NCI-H187 treated with DMSO at 0.1 percent for 48 hours (cell line): ENCODE results near the gene LRP6.
A peak's percentile ranks its signal among the peaks of the same experiment; 100 is the strongest.
"Not testable (repeated sequence)": the region's sequence is repeated elsewhere in the genome, so short reads cannot be mapped to it uniquely, and the experiment has no call there.

Source experiments
- DNase-seq: peaks from one replicate; lab custom pipeline; 2025; lab: John Stamatoyannopoulos, UW

LRP6 gene

DNA sequence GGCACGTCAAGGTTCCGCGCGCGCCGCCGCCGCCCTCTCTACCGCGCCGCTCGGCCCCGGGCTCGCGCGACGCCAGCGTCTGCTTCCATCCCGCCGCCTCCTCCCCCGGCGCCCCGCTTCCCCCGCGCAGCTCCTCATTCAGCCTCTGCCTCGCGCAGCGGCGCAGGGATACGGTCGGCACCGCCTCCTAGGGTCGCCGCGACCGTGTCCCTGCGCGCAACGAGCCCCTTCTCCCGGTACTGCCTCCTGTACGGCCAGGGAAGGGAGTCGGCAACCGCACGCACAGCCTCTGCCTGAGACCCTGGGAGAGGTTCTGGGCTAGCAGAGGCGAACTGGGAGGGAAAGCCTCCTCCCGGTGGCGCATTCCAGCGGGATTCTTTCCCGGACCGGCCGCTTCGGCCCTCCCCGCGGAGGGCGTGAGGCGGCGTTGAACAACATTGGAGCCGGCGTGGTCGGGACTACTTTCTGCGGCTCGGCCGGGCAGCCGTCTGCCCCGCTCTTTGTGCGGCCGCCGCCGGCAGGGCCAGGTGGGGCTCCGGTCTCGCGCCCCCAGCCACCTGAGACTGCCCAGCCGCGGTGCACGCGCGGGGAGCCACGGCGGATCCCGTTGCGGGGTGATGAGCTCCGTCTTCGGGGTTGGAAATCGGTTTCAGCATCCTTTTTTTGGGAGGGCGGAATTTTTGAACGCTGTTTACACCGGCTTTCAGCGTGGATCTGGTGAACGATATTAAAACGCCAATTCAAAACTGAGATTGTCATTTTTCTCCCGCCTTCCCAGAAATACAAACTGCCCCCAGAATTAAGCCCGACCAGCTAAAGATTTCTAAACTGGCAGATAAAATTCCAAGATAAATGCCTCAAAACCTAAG, at the start of gene LRP6:
Gene LRP6 (minus strand): TSS at position 172 of the 869 bp plus-strand sequence. CDS start 309 bp downstream, outside the sequence.
- peak; percentile 18 for DNase-seq

DNA sequence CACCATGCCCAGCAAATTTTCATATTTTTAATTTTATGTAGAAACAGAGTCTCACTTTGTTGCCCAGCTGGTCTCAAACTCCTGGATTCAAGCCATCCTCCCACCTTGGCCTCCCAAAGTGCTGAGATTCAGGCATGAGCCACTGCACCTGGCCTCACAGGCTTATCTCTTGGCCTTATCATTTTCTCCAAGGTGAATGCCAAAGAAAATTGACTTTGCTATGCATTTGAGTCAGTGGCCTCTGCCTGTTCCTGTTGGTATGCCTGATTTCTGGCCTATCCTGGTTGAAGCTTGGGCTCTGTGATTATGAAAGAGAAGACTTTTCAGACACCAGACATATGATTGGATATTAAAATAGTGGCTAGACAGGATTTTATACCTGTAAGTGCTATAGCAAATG, 49.0 kb upstream of the LRP6 start:
- no peak for DNase-seq

DNA sequence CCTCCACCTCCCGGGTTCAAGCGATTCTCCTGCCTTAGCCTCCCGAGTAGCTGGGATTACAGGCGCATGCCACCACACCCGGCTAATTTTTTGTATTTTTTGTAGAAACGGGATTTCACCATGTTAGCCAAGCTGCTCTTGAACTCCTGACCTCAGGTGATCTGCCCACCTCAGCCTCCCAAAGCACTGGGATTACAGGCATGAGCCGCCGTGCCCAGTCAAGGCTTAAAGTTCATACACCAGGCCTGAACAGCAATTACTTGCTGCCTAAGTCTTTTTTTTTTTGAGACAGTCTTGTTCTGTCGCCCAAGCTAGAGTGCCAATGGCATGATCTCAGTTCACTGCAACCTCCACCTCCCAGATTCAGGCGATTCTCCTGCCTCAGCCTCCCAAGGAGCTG, 43.9 kb upstream of the LRP6 start:
- DNase-seq: not testable (repeated sequence)

DNA sequence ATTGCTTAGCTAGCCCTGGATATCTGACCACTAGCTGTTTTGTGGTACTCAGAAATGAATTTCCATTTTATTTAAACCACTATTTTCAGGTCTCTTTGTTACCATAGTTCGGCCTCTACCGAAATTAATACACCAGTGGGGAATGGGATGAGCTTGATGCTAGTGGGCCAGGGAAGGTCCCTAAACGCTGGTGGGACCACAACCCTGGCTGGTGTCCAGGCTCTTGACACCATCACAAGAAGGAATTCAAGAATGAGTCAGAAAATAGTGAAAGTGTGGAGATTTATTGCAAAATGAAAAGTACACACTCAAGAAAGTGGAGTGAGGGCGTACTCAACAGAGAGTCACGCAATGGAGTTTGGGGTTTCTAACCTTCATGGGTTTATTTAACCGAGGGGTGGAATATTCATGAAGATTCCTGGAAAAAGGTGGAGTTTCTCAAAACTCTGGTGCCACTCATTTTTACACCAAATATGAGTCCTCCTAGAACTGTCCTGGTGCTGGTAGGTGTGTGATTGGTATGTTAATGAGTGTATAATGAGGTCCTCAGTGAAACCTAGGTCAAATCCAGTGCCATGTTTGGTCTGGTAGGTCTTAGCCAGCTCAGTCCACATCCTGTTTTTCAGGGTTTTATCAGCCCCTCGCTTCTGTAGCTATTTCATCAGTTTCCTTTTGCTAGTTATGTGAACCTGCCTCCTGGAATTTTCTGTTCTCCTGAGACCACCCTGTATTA, 38.9 kb upstream of the LRP6 start:
- DNase-seq: no peak

DNA sequence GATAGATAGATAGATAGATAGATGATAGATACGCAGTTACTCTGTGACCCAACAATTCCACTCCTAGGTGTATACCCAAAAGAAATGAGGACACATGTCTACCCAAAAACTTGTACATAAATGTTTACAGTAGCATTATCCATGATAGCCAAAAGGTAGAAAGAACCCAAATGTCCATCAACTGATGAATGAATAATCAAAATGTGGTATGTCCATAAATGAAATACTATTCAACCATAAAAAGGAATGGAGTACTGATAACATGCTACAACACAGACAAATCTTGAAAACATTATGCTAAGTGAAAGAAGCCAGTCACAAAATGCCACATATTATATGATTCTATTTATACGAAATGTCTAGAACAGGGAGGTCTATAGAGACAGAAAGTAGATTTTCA, 36.1 kb upstream of the LRP6 start:
- DNase-seq: no peak

DNA sequence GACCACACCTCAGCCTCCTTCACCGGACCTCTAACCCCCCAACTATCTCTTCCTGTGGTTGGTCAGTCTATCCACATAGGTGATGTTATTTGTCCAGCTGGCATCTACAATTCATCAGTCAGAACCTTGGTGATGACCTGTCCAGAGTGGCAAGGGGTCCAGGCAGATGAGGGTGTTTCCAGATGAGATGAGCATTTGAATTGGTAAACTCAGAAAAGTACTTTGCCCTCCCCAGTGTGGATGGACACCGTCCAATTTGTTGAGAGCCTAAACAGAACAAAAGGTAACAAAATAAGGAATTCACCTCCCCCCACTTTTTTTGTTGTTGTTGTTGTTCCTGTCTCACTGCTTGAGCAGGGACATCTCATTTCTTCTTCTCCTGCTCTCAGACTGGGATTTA, 34.3 kb upstream of the LRP6 start:
- DNase-seq: no peak

DNA sequence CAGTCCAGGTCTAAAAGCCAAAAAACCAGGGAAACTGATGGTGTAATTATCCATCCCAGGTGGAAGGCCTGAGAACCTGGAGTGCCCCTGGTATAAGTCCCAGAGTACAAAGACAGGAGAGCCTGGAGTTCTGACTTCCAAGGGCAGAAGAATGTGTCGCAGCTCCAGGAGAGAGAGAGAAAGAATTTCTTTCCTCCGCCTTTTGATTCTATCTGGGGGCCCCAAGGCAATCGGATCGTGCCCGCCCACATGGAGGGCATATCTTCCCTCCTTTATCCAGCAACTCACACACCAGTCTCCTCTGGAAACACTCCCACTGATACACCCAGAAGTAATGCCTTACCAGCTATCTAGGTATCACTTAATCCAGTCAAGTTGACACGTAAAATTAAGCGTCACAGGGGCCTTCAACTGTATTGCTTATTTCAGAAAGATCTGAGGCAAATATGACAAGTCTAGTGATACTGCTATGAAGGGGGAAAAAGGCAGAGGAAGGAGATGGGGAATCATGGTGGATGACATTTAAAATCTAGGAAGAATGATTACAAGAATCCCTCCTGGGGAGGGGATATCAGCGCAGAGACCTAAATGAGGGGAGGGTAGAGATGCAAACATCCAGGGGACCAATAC, 30.5 kb upstream of the LRP6 start:
- no peak for DNase-seq

DNA sequence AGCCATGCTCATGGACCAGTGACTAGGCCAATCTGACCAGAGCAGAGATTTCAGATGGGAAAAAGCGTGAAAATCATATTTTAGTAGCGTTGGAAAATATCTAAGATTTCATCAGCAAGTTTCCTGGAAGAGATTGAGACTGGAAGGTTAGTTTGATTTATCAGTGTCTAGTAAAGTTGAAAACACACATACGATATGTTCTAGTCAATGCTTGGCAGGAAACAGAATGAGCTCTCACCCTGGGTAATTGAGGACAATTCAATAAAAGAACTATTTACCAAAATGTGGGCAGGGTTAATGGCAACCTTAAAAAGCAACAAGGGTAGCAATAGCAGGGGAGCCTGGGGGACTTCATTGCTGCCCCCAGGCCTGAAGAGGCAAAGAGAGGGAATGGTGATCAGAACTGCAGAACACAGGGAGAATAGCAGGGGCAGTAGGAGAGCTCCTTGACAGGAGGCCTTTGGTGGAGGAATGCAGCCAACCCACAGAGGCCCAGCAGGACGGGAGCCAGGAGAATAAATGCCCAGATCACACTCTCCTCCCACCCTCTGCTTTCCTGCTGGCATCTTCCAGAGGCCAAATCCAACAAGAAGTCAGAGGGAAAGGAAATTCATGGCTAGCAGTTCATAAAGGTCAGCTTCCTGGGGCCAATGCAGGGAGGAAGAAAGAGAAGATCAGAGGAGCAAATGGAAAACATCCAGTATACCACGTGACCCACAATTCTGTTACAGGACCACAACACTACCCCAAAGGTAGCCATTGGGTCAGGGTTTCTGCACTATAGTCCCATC, 27.6 kb upstream of the LRP6 start:
- no peak for DNase-seq

DNA sequence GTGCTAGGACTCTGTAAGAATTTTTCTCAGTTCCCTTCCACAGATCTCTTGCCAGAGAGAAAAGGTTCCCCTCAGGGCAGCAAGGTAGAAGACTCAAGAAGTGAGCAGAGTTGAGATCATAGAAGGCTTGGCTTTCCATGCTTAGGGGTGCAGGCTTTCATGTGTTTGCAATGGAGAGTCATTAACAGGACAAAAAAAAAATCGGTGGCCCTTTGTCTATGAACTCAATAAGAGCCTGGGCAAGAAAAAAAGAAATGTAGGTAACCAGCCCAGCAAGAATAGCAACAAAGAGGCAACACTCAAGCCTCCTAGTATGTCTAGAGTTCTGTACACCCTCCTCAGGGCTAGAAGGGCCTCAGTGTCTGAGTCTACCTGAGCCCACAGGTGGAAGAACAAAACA, 23.4 kb upstream of the LRP6 start:
- no peak for DNase-seq

DNA sequence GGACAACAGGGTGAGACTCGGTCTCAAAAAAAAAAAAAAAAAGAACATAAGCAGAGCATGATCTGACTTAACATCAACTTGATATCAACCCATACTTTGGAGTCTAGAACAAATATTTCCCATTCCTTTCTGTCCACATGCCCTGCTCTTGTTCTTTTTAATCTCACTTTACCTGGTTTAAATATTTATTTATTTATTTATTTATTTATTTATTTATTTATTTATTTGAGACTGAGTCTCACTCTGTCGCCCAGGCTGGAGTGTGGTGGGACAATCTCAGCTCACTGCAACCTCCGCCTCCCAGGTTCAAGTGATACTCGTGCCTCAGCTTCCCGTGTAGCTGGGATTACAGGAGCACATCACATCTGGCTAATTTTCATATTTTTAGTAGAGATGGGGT, 19.6 kb upstream of the LRP6 start:
- no peak for DNase-seq

DNA sequence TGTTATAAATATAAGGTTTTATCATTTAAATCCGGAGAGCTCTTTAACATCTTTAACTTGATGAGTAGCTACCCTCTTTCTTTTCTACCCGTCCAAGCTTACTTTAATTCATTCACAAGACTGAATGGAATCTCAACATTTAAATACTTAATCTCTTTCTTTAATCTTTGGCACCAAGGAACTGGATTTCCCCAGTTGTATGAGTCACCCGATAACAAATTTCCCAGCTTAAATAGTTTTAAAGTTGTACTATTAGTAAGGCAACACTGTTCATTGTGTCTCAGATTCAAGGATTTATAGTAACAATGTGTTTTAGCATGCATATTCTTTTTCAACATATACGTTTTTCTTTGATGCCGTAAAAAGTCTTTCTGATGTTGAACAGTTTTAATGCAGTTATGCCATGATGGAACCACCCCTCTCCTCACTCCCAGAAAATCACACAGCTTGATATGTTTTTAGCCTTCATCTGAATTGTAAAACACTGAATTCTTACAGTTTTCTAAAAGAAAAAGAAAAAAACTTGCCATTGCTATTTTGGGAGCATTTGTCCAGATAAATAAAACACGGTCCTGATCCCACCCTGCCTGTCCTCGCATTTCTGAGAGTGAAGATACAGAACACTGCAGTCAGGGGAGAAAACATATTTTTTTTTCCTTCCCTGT, 16.0 kb upstream of the LRP6 start:
- no peak for DNase-seq

DNA sequence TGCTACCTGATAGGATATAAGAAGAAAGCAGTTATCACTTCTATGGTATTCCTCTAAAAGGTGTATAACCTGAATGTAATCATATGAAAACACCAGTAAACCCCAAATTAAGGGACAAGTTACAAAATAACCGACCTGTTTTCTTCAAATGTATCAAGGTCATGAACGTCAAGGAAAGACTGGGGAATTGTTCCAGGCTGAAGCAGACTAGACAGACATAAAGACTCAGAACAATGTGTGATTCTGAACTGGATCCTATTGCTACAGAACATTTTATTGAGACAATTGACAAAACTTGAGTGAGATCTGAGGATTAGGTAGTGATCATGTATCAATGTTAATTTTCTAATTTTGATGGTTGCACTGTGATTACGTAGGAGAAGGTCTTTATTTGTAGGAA, 15.4 kb upstream of the LRP6 start:
- DNase-seq: no peak

DNA sequence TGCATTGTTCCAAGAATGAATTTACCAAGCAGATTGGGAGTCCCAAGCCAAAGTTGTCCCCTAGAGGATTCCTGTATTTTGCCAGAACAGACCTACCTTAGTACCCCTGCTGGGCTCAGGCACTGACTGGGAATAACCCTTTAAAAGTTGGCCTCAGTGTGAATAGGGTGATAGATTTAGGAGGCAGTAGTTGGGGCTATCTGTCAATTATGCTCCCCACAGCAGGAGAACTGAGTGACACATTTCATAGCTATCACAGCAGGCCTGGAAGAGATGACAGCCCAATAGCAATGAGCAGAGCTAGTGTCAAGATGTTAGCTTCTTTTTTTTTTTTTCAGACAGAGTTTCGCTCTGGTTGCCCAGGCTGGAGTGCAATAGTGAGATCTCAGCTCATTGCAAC, 14.3 kb upstream of the LRP6 start:
- no peak for DNase-seq

DNA sequence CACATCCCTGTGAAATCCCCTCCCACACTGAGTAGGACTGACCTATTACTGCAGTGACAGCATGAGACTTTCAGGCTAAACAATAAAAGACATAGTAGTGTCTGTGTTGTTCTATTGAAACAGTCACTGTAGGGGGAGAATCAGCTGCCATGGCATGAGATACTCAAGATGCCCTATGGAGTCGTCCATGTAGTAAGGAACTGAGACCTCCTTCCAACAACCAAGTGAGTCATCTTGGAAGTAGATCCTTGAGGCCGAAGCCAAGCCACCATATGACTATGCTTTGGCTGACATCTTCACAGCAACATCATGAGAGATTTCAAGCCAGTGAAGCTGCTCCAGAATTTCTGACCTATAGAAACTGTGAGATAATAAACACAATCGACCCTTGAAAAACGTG, 12.1 kb upstream of the LRP6 start:
- DNase-seq: no peak

DNA sequence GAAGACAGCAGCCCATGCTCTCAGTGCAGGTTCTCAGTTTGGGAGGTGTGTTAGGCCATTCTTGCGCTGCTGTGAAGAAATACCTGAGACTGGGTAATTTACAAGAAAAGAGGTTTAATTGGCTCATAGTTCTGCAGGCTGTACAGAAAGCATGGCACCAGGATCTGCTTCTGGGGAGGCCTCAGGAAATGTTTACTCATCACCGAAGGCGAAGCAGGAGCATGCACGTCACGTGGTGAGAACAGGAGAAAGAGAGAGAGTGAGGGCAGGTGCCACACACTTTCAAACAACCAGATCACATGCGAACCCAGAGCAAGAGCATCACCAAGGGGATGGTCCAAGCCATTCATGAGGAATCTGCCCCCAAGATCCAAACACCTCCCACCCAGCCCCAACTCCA, 9.0 kb upstream of the LRP6 start:
- DNase-seq: no peak

DNA sequence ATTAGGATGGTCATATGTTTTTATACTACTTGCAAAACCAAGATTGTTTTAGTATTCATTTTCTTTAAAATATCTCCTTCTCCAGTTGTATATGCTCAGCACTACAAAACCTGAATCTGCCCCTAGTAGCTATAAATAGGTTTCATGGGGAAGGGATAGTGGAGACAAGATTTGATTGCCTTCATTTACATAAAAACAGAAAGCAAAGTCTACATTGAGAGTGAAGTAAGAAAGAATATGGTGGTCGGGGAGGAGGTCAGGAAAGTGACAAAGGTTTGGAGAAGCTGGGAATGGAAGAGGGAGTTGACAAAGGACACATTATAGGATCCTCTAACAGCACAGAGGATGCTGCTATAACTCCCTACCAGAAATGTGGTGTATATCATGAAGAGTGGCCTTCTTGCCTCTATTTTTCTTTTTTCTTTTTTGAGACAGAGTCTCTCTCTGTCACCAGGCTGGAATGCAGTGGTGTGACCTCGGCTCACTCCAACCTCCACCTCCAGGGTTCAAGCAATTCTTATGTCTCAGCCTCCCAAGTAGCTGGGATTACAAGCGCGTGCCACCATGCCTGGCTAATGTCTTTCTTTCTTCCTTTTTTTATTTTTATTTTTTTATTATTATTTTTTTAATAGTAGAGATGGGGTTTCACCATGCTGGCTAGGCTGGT, 6.6 kb upstream of the LRP6 start:
- no peak for DNase-seq

DNA sequence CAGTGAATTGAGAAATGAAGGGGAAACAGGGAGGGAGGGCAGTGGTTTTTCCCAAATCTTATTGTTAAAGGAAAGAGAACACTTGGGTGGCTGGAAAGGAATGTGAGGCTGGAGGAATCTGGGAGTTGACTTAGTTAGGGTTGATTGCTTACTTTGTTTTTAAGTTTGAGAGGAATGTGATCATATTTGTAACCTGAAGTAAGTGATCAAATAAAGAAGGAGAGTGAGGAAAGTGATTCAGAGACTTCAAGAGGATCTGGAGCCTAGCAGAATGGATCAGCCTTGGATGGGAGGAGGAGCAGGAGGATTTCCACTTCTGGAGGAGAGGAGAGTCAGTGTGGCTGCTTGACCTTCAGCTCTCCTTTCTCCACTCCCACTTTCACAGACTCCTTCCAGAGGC, 6.0 kb upstream of the LRP6 start:
- DNase-seq: no peak

DNA sequence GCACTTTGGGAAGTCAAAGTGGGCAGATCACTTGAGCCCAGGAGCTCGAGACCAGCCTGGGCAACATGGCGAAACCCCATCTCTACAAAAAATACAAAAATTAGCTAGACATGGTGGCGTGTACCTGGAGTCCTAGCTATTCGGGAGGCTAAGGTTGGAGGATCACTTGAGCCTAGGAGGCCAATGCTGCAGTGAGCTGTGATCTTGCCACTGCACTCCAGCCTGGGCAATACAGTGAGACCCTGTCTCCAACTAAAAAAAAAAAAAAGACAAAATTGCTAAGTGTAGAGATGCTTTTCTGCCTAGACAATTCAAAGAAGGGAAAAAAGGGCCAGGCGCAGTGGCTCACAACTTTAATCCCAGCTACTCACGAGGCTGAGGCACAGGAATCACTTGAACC, 3.4 kb upstream of the LRP6 start:
- DNase-seq: no peak

DNA sequence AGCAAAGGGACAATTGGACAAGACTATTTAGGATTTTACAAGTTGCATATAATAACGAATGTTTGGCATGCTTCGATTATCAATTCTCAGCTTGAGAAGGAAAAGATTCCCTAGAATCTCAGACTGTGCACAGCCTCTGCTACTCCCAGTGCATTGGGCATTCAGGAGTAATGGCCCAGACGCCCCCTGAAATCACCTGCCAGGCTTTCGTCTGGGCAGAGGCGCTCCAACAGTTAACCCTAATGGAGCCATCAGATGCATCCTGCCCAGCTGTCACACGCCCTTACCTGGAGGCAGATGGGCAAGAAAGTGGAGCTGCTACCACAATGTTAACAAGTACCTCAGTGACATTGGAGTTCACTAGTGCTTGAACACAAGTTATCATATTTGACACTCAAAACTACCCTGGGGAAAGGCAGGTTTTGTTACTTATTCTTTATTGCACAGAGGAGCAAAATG, 927 bp upstream of the LRP6 start:
- peak; percentile 28 for DNase-seq

DNA sequence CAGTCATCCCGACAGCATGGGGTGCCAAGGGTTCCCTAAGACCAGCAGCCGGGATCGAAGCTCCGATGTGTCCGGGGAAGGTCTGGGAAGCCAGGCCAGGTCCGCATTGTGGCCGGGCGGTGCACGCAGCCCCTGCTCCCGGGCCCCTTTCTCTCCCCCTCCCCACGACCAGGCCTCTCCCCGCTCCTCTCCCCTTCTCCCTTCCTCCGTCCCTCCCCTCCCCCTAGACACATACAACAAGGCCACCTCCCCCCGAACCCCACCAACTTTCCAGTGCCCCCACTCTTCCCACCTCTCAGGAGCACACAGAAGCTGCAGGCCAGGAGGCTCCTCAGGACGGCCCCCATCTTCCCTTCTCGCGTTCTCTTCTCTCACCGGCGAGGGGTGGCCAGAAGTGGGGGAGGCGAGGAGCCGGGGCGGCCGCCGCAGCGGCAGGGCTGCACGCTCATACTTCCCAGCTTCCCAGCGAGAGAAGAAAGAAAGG, 413 bp downstream of the LRP6 start:
- no peak for DNase-seq
